H1 (cell line): ENCODE measurements around the gene METRNL. TPM values are rescaled to one million over a fixed set of nuclear protein-coding genes. Genes with fewer than 3 reads are reported as not detected.

Experiments used
- CTCF ChIA-PET: fragments of 300-600 bp; sonication (Branson Sonifier 250); formaldehyde crosslinking; loops from one replicate; lab custom pipeline; 2021; ENCODE audit not compliant: partially characterized antibody; lab: Charles Lee
- POLR2A ChIA-PET: fragments of 300-600 bp; sonication (Branson Sonifier 250); formaldehyde crosslinking; loops from one replicate; lab custom pipeline; 2021; ENCODE audit warnings: inconsistent platforms; ENCODE audit not compliant: partially characterized antibody; lab: Charles Lee
- DNase-seq, 2 experiments: peaks; one replicate each; pipeline versions ENCODE4 v3.0.0 to v3.0.0-alpha.2; 2010 to 2022; ENCODE audit warnings: low spot score in 2 of 2, low read depth in 1 of 2, mixed read lengths in 1 of 2
- FAIRE-seq: peaks from 2 replicates; lab custom pipeline; 2011; peaks lifted over from hg19 to GRCh38; lab: Jason Lieb, UNC
- H2AFZ ChIP-seq: 2 replicates; pipeline ENCODE4 v1.8.1; 2012; ENCODE audit warnings: low read length, inconsistent platforms
- H2AK5ac ChIP-seq: 2 replicates; pipeline ENCODE4 v1.6.1; 2013; ENCODE audit warnings: low read depth, low read length
- H2BK120ac ChIP-seq: replicated peaks from 2 replicates; pipeline ENCODE3; 2013; ENCODE audit warnings: low read depth, low read length, inconsistent platforms
- H2BK12ac ChIP-seq: 2 replicates; pipeline ENCODE4 v1.6.1; 2013; ENCODE audit warnings: low read depth, low read length
- H2BK15ac ChIP-seq: 2 replicates; pipeline ENCODE4 v1.6.1; 2013; ENCODE audit warnings: low read length
- H2BK20ac ChIP-seq: 2 replicates; pipeline ENCODE4 v1.6.1; 2013; ENCODE audit warnings: low read length
- H2BK5ac ChIP-seq: 2 replicates; pipeline ENCODE4 v1.6.1; 2013; ENCODE audit warnings: low read depth, low read length
- H3K14ac ChIP-seq: 2 replicates; pipeline ENCODE4 v1.6.1; 2013; ENCODE audit warnings: inconsistent platforms; ENCODE audit not compliant: insufficient read length
- H3K18ac ChIP-seq: 2 replicates; pipeline ENCODE4 v1.6.1; 2013; ENCODE audit warnings: low read length; ENCODE audit errors: extremely low read depth
- H3K23ac ChIP-seq: 2 replicates; pipeline ENCODE4 v1.6.1; 2013; ENCODE audit warnings: inconsistent platforms; ENCODE audit not compliant: insufficient read length
- H3K23me2 ChIP-seq: 2 replicates; pipeline ENCODE4 v1.6.1; 2013; ENCODE audit warnings: low read depth, low read length
- H3K27ac ChIP-seq: 2 replicates; pipeline ENCODE4 v1.6.1; 2011; ENCODE audit warnings: low read depth, low read length, inconsistent platforms
- H3K27me3 ChIP-seq, 4 experiments: replicated peaks in 1 of 4; 1 replicate in 1 of 4; 2 replicates in 3 of 4; pipeline versions ENCODE4 v1.6.1 to v1.8.1; 2011 to 2013; ENCODE audit warnings: low read length in 3 of 4, mild to moderate bottlenecking in 3 of 4, inconsistent platforms in 2 of 4, mixed read lengths in 2 of 4, moderate library complexity in 1 of 4; ENCODE audit not compliant: control insufficient read depth in 3 of 4, insufficient read depth in 3 of 4; ENCODE audit errors: extremely low read depth in 1 of 4
- H3K36me3 ChIP-seq, 4 experiments: 2 replicates each; pipeline versions ENCODE4 v1.6.1 to v1.8.1; 2011 to 2013; ENCODE audit warnings: mild to moderate bottlenecking in 4 of 4, low read length in 3 of 4, moderate library complexity in 2 of 4, control low read depth in 1 of 4, inconsistent platforms in 1 of 4; ENCODE audit not compliant: insufficient read depth in 4 of 4, control insufficient read depth in 2 of 4
- H3K4ac ChIP-seq: replicated peaks from 2 replicates; pipeline ENCODE3; 2013; ENCODE audit warnings: low read length, low read depth, mixed read lengths, inconsistent platforms; ENCODE audit not compliant: insufficient read length
- H3K4me1 ChIP-seq, 4 experiments: replicated peaks in 1 of 4; 1 replicate in 1 of 4; 2 replicates in 3 of 4; pipeline versions ENCODE4 v1.6.1 to v1.8.1; 2011 to 2013; ENCODE audit warnings: low read length in 3 of 4, inconsistent platforms in 2 of 4, mixed read lengths in 1 of 4; ENCODE audit not compliant: insufficient read depth in 4 of 4, control insufficient read depth in 3 of 4
- H3K4me2 ChIP-seq, 2 experiments: 2 replicates each; pipeline versions ENCODE4 v1.6.1 to v1.8.1; 2011 to 2013; ENCODE audit warnings: low read depth in 2 of 2, low read length in 2 of 2, control low read depth in 1 of 2, inconsistent platforms in 1 of 2, mild to moderate bottlenecking in 1 of 2; ENCODE audit not compliant: insufficient read depth in 1 of 2
- H3K4me3 ChIP-seq, 4 experiments: fragments of 200-600, 300-600 bp in 1 of 4; sonication (generic), shearing (Covaris generic), sonication (Bioruptor Twin) in 1 of 4; 2 replicates each; pipeline versions ENCODE4 v1.5.1 to v1.8.1; 2011 to 2016; ENCODE audit warnings: low read length in 4 of 4, low read depth in 3 of 4, control low read depth in 2 of 4, inconsistent platforms in 2 of 4, mild to moderate bottlenecking in 2 of 4, mixed read lengths in 1 of 4, moderate library complexity in 1 of 4; ENCODE audit not compliant: insufficient read depth in 2 of 4; ENCODE audit errors: extremely low read depth in 1 of 4
- H3K56ac ChIP-seq: replicated peaks from 2 replicates; pipeline ENCODE3; 2013; ENCODE audit warnings: low read depth, mild to moderate bottlenecking, mixed read lengths, low read length, inconsistent platforms; ENCODE audit not compliant: insufficient read length
- H3K79me1 ChIP-seq: 2 replicates; pipeline ENCODE4 v1.6.1; 2013; ENCODE audit warnings: low read depth, low read length, control low read depth
- H3K79me2 ChIP-seq, 2 experiments: 2 replicates each; pipeline versions ENCODE4 v1.6.1 to v1.8.1; 2012 to 2013; ENCODE audit warnings: low read length in 2 of 2, mild to moderate bottlenecking in 2 of 2, inconsistent platforms in 1 of 2; ENCODE audit not compliant: insufficient read depth in 2 of 2, control insufficient read depth in 1 of 2
- H3K9ac ChIP-seq, 4 experiments: replicated peaks in 1 of 4; 1 replicate in 1 of 4; 2 replicates in 3 of 4; pipeline versions ENCODE4 v1.6.1 to v1.8.1; 2011 to 2013; ENCODE audit warnings: low read depth in 3 of 4, low read length in 3 of 4, control low read depth in 2 of 4, mild to moderate bottlenecking in 2 of 4, moderate library complexity in 2 of 4, inconsistent platforms in 1 of 4; ENCODE audit errors: extremely low read depth in 1 of 4
- H3K9me3 ChIP-seq, 2 experiments: 2 replicates each; pipeline versions ENCODE4 v1.6.1 to v1.8.1; 2012 to 2013; ENCODE audit warnings: mild to moderate bottlenecking in 2 of 2, moderate library complexity in 2 of 2, control low read depth in 1 of 2, inconsistent platforms in 1 of 2, low read depth in 1 of 2, low read length in 1 of 2, mixed read lengths in 1 of 2; ENCODE audit not compliant: insufficient read depth in 2 of 2
- H4K20me1 ChIP-seq, 2 experiments: replicated peaks in 1 of 2; 2 replicates each; pipeline versions ENCODE3 to v1.8.1; 2011 to 2013; ENCODE audit warnings: inconsistent platforms in 2 of 2, low read length in 2 of 2, mild to moderate bottlenecking in 1 of 2; ENCODE audit not compliant: insufficient read depth in 2 of 2, control insufficient read depth in 1 of 2
- H4K5ac ChIP-seq: 2 replicates; pipeline ENCODE4 v1.6.1; 2013; ENCODE audit warnings: low read length, low read depth, mixed read lengths, inconsistent platforms; ENCODE audit not compliant: insufficient read length
- H4K8ac ChIP-seq: 2 replicates; pipeline ENCODE4 v1.8.0; 2013; ENCODE audit warnings: mild to moderate bottlenecking, moderate library complexity, low read length, inconsistent platforms; ENCODE audit not compliant: insufficient read depth; ENCODE audit errors: extremely low read depth
- H4K91ac ChIP-seq: replicated peaks from 2 replicates; pipeline ENCODE3; 2013; ENCODE audit warnings: low read length, mixed read lengths, inconsistent platforms; ENCODE audit not compliant: insufficient read length
- CTBP2 ChIP-seq: IDR thresholded peaks from 2 replicates; pipeline ENCODE4 v1.7.0; 2011; ENCODE audit warnings: borderline replicate concordance, mild to moderate bottlenecking, moderate library complexity, mixed read lengths, low read length; ENCODE audit not compliant: insufficient read depth, insufficient read length
- CTCF ChIP-seq, 3 experiments: IDR thresholded peaks; 1 replicate in 2 of 3; 2 replicates in 1 of 3; pipeline versions ENCODE4 v1.5.1 to v1.6.1; 2011; ENCODE audit warnings: low read length in 3 of 3, mild to moderate bottlenecking in 3 of 3, inconsistent platforms in 2 of 3, low read depth in 1 of 3, moderate library complexity in 1 of 3; ENCODE audit not compliant: insufficient read depth in 1 of 3; ENCODE audit errors: control extremely low read depth in 1 of 3
- MAX ChIP-seq: IDR thresholded peaks from 2 replicates; pipeline ENCODE4 v1.6.1; 2012; ENCODE audit warnings: inconsistent platforms
- RNF2 ChIP-seq: fragments of 200-900, 300-1000 bp; sonication (generic); IDR thresholded peaks from 2 replicates; pipeline ENCODE4 v1.7.1; 2016; ENCODE audit warnings: borderline replicate concordance, low read depth, mild to moderate bottlenecking, antibody characterized with exemption, low read length; ENCODE audit not compliant: poor library complexity, severe bottlenecking; ENCODE audit errors: missing control alignments
- SP2 ChIP-seq: IDR thresholded peaks from 2 replicates; pipeline ENCODE4 v1.6.1; 2012; ENCODE audit warnings: mild to moderate bottlenecking, low read length, inconsistent platforms
- WGBS, 2 experiments: shearing (Covaris generic) in 1 of 2; methylation state at CpG; one replicate each; pipeline versions ENCODE4 v1.1.6 to v1.1.7; 2013 to 2015; ENCODE audit warnings: low lambda C conversion rate in 2 of 2, mixed read lengths in 2 of 2, inconsistent platforms in 1 of 2, low coverage in 1 of 2, missing lambda C conversion rate in 1 of 2; ENCODE audit not compliant: insufficient replicate concordance in 2 of 2, insufficient coverage in 1 of 2, insufficient read length in 1 of 2; ENCODE audit errors: extremely low coverage in 1 of 2, missing lambda C conversion rate in 1 of 2; 5-methylcytosine and 5-hydroxymethylcytosine counted together
- polyA plus RNA-seq, 7 experiments: library from polyadenylated mRNA; depleted of rRNA in 3 of 7; stranded (reverse) in 5 of 7; unstranded in 2 of 7; fragments of >200 nt in 5 of 7; fragments of 200-250 nt in 2 of 7; gene quantifications; 1 replicate in 5 of 7; 2 replicates in 1 of 7; 4 replicates in 1 of 7; pipeline versions ENCODE4 v1.2.1 to v1.2.3, GENCODE V29; 2011 to 2013; ENCODE audit warnings: missing spikeins in 2 of 7, mixed read lengths in 2 of 7
- total RNA-seq: library from RNA; stranded (reverse); fragmentation: NEBNext Ultra II Directional; extraction: Animal tissue kit (Norgen Biotek cat#: 25700); gene quantifications from 2 replicates; pipeline ENCODE4 v1.2.1, GENCODE V29; 2021

The METRNL gene
- total and polyA plus RNA-seq, 2 of the 8 experiments (the other 6 are each of a cell fraction or from before 2014, with no cell fraction given) = 13.9 to 14.2 TPM

GRCh38 chr17:83119987-83120864 lies 40.8 kb downstream of the METRNL start:
- H4K20me1 ChIP-seq = no peaks in the 10 kb centered on the region
- H3K79me2 ChIP-seq = no peaks in the 10 kb centered on the region
- H3K36me3 ChIP-seq = no peaks in the 10 kb centered on the region
- no peak overlapping the region for H2BK5ac ChIP-seq
- no peak overlapping the region for H3K27ac ChIP-seq
- DNase-seq = no peak
- no peak overlapping the region for H4K5ac ChIP-seq
- no peak overlapping the region for H3K4ac ChIP-seq
- H3K9ac ChIP-seq = no peak overlapping the region
- H2BK15ac ChIP-seq = no peak overlapping the region
- H4K91ac ChIP-seq = no peak overlapping the region
- no peak overlapping the region for H4K8ac ChIP-seq
- H2AFZ ChIP-seq = no peak overlapping the region
- H3K18ac ChIP-seq = no peak overlapping the region; the same call in 1 of the 2 replicates
- peaks cover 10 to 62% of the 10 kb centered on the region in 2 experiments; a peak in 3 of 4 replicates for H3K9me3 ChIP-seq
- no peaks in the 10 kb centered on the region for H3K79me1 ChIP-seq
- no peaks in the 10 kb centered on the region; a peak in 1 of 7 replicates for H3K4me1 ChIP-seq
- H3K4me2 ChIP-seq = peak overlapping the region; percentile 67 to 82
- peak overlapping the region; percentile 23 to 58 (median 38) for H3K4me3 ChIP-seq
- TF ChIP-seq SP2 (no peak), CTBP2 (peak; percentile 55), MAX (peak; percentile 27; the same call in 1 of the 2 replicates), CTCF (IDR thresholded peaks at IDR 0.05; ENCODE audit: control extremely low read depth in 1 of 3, insufficient read depth in 1 of 3, low read depth in 1 of 3, low read length in 3 of 3) (no peak), RNF2 (no peak)
- no peak overlapping the region for H3K14ac ChIP-seq
- H2BK120ac ChIP-seq = no peak overlapping the region
- no peak overlapping the region for H2BK20ac ChIP-seq
- peaks cover 0 to 19% (median 10%) of the 10 kb centered on the region in 4 experiments; a peak in 5 of 7 replicates for H3K27me3 ChIP-seq
- 45% methylated on average over 22 of the region's 25 CpGs; no CpG with 5 or more reads in 1 of the 2 experiments for WGBS, 2 experiments
- CTCF ChIA-PET = no interaction called here
- H2AK5ac ChIP-seq = no peak overlapping the region
- no peaks in the 10 kb centered on the region for H3K23me2 ChIP-seq
- FAIRE-seq = no peak
- H3K56ac ChIP-seq = no peak overlapping the region
- POLR2A ChIA-PET = interaction anchor here (1.0 kb wide), 2 partner anchors 34 to 175 kb away, joined by 3 read pairs; no protein-coding TSS in a partner anchor
- H2BK12ac ChIP-seq = 0 out of 2 replicates have a peak overlapping the region, but pooled peaks have one; percentile 50
- H3K23ac ChIP-seq = no peak overlapping the region
